ENCODE data around the gene TRPV5.

TRPV5 gene

DNA sequence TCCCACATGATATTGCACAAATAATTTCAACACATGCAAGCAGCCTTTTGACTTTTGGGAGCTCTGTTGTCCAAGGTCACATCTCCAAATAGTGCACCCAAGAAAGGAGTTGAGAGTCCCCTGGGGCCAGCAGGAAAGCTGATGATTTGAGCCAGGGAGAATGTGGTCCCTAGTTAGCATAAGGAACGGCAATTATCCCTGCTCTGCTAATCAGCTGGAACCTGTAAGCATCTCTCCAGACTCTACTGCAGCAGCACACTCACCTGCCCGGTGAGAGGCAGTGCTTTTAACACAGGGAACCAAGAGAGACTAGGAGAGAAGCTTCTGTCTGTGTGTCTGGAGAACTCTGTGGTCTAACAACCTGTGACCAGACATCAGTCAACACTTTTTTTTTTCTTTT is 17.0 kb downstream of the TRPV5 start:
- DNase-seq: no peak
- in situ Hi-C loops (cut with HindIII; ENCODE audit: low pct_ligation_motif_present, low pct_unique_long_range_greater_than_20kb, low sequenced_read_pairs): no loop called here

DNA sequence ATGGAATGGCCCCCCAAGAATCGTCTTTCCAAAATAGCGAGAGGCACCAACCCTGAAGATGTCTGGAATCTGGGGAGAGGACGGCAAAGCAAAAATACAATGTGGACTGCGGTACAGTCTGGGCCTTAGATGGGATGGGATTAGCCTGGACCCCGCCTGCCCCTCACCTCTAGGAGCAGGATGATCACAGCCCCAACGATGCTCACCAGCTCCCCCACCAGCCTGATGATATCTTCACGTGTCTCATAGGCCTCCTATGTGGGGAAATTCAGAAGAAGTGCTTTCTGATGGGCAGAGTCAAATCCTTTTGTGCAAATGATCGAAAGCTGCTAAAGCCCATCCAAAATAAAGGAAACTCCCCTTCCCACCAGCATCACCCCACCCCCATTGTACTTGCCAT is 18.2 kb downstream of the TRPV5 start:
- in situ Hi-C loops (cut with HindIII; ENCODE audit: low pct_ligation_motif_present, low pct_unique_long_range_greater_than_20kb, low sequenced_read_pairs): no loop called here

DNA sequence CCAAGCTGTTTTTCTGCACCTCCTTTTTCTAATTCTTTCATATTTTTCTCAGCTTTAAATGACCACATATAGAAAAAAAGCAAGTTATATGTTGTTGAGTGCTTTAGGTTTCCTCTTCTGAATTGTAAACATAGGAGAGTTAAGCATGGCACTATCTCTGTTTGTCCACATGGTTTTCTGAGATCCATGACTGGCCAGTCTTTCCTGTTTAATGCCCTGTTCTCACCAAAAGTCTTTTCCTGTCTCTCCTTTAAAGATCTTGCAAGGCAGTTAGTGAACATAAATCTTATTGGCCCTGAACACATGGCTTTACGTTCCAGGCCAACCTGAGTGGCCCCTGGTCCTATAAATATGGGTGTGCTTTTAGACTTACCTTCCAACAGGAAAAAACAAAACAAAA is 19.4 kb downstream of the TRPV5 start:
- in situ Hi-C loops (cut with HindIII; ENCODE audit: low pct_ligation_motif_present, low pct_unique_long_range_greater_than_20kb, low sequenced_read_pairs): no loop called here
- DNase-seq: no peak

More for the DNA sequence above, 18.2 kb downstream of the TRPV5 start:
- no peak for DNase-seq

DNA sequence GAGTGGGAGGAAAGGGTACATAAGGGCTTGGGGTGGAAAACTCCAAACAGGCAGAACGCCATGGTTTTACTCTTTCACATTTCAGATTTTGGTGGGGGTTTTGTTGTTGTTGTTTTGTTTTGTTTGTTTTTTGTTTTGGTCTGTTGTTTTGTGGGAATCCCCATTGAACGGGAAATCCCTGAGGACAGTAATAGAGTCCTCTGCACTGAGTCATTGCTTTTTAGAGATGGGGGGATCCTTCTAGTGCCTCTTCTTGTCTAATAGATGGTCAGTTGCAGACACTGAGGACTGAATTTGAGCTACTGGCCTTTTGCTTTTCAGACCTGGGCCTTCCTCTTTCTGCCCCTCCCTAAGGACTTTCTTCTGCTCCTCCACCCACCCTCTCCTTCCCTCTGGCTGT is 20.0 kb downstream of the TRPV5 start:
- in situ Hi-C loops (cut with HindIII; ENCODE audit: low pct_ligation_motif_present, low pct_unique_long_range_greater_than_20kb, low sequenced_read_pairs): no loop called here
- no peak for DNase-seq

DNA sequence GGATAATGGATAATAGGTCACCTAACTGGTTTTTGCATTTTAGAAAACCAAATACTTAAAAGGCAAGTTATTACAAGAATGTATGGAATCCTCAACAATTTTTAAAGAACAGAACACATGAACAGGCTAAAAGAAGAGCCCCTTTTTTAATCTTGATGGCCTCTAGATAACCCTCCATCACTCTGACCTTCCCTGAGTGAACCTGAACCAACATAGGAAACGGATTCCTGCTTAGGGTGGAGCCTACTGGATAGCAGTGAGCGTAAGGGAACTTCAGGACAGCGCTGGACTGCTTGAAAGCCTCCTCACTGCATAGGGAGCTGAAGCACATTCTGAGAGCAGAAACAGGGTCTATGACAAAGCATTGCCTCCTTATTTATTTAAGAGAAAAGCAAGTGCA is 20.5 kb downstream of the TRPV5 start:
- no peak for DNase-seq
- in situ Hi-C loops (cut with HindIII; ENCODE audit: low pct_ligation_motif_present, low pct_unique_long_range_greater_than_20kb, low sequenced_read_pairs): no loop called here

DNA sequence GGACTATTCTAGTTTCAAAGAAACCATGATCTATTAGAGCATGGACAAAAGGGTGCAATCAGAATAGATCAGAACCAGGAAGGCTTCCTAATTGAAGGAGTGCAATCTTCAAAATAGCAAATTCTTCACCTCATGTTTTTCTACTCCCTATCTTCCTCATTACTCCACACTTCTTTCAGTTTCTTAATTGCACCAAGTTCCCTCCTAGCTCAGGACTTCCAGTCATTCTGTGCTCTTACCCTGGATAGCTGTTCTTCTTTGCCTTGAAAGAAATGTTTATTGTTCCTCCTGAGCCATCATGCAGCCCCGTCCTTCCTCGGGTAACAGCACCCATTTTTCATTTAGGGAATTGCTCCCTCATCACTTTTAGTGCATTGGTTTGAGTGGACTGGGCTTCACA is 23.1 kb downstream of the TRPV5 start:
- DNase-seq: no peak
- in situ Hi-C loops (cut with HindIII; ENCODE audit: low pct_ligation_motif_present, low pct_unique_long_range_greater_than_20kb, low sequenced_read_pairs): no loop called here

DNA sequence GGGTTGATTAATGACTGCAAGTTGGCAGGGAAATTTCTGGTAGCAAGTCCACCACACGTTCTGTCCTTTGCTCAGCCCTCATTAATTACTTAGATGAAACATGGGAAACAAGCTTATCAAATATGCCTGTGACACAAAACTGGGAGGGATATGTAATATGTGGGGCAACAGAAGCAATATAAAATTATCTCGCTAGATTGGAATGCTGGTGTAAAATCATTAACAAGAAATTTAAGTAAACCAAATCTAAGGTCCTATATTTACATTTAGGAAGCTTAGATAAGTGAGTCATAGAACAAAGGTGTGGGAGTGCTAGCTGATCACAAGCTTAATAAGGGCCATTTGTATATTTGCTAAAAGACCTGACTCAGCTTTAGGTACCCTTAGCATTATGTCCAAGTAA is 23.5 kb downstream of the TRPV5 start:
- in situ Hi-C loops (cut with HindIII; ENCODE audit: low pct_ligation_motif_present, low pct_unique_long_range_greater_than_20kb, low sequenced_read_pairs): no loop called here
- no peak for DNase-seq

DNA sequence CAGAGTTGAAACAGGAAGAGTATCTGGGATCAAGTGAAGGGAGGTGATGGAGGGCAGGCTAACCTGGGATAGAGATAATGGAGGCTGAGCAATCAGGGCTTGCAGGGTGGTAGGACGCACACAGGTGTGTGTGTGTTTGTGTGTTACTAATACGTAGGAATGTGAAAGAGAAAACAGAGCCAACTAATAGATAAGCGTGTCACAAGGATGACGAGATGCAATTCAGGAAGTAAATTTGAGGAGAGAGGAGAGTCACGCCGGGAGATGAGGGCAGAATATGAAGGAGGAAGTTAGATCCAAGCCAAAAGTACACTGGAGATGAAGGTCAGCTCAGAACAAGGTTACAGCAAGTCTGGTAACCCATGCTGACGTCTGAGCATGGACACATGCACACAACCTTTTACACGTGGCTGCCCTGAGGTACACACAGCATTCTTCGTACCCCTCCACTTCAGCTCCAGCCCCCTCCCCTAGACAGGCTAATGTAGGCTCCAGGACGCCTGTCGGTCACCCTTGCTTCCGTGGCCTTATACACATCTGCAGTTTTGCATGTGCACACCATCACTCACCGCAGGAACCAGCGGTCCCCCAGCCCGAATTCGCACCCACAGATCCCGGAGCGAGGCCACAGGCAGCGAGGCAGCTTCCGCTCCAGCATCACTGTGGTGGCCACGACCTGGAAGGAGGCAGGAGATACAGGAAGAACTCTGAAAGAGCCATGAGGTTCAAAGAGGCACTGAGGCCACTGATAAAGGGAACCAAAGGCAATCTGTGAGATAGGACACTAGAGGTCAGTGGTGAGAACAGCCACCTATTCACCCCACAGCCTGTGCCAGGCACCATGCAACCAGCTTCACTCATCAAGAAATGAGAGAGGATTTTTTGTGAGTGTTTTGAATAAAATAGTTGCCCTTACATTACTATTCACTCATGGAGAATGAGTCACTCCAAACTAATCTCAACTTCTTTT is 24.3 kb downstream of the TRPV5 start:
- peak; percentile 45 for DNase-seq
- in situ Hi-C loops (cut with HindIII; ENCODE audit: low pct_ligation_motif_present, low pct_unique_long_range_greater_than_20kb, low sequenced_read_pairs): no loop called here

DNA sequence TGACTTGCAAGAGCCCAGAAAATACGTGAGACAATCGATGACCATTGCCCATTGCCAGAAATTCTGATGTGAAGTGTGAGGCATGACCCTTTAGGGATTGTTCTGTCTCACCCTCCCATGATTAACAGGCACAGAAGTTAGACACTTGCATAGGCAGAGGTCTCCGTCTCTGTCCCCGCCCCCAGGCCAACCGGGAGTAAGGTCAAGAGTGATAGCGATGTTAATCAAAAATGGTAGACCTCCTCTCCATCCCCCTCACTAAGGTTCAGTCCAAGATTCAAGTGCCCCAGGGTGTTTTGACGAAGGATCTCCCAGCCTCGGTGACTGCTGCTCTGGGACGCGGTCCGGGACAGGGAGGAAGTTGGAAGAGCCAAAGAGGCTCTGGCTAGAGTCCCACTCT is 25.3 kb downstream of the TRPV5 start:
- no peak for DNase-seq

DNA sequence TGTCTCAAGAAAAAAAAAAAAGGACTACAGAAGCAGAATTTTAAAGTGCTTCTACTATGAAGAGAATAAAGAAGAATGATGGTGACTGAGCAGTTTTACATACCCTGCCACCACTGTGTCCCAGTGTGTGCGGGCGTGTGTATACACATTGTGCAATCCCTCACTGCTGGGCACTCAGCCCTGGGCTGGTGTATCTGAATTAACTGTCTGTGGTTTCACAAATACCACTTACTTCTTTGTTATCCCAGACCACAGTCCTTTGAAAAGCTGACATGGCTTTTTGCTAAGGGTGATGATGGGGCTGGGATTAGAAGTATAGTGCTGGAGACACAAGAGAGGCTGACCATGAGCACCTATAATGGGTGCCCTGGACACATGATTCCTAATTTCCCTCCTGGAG is 26.9 kb downstream of the TRPV5 start:
- in situ Hi-C loops (cut with HindIII; ENCODE audit: low pct_ligation_motif_present, low pct_unique_long_range_greater_than_20kb, low sequenced_read_pairs): no loop called here
- DNase-seq: no peak

More for the DNA sequence above, 25.3 kb downstream of the TRPV5 start:
- in situ Hi-C loops (cut with HindIII; ENCODE audit: low pct_ligation_motif_present, low pct_unique_long_range_greater_than_20kb, low sequenced_read_pairs): no loop called here

DNA sequence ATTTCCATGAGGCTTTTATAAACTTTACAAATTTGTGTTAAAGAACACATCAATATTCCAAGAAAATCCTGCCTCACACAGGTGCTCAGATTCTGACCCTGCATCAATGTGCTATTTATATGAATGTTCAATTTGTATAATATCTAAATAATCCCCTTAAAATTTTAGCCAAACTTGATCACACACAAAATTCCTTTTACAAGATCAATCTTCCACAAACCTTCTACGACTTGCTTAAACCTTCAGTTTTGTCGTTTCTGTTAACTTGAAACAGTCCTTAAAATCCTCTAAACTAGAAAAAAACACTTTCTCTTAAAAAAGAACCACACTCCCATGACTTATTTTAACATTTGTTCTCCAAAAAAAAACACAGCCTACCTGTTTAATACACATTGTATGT is 27.8 kb downstream of the TRPV5 start:
- no peak for DNase-seq
- in situ Hi-C loops (cut with HindIII; ENCODE audit: low pct_ligation_motif_present, low pct_unique_long_range_greater_than_20kb, low sequenced_read_pairs): no loop called here

DNA sequence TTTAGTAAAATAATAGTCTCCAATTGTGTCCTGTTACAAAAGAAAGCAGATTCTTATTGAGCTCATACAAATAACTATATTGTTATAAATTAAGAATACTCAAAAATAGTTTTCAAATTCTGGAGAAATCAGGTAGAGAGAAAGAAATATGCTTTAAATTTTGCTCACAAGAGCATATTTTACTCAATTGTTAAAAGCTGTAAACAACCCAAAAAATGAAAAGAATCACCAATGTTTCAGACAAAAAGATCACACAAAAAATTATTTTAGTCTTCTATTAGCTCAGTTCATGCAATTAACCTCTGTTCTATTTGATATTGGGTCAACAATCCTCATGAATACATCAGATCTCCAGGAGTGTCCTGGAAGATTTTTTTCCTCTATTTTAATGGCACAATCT is 29.4 kb downstream of the TRPV5 start:
- in situ Hi-C loops (cut with HindIII; ENCODE audit: low pct_ligation_motif_present, low pct_unique_long_range_greater_than_20kb, low sequenced_read_pairs): no loop called here

DNA sequence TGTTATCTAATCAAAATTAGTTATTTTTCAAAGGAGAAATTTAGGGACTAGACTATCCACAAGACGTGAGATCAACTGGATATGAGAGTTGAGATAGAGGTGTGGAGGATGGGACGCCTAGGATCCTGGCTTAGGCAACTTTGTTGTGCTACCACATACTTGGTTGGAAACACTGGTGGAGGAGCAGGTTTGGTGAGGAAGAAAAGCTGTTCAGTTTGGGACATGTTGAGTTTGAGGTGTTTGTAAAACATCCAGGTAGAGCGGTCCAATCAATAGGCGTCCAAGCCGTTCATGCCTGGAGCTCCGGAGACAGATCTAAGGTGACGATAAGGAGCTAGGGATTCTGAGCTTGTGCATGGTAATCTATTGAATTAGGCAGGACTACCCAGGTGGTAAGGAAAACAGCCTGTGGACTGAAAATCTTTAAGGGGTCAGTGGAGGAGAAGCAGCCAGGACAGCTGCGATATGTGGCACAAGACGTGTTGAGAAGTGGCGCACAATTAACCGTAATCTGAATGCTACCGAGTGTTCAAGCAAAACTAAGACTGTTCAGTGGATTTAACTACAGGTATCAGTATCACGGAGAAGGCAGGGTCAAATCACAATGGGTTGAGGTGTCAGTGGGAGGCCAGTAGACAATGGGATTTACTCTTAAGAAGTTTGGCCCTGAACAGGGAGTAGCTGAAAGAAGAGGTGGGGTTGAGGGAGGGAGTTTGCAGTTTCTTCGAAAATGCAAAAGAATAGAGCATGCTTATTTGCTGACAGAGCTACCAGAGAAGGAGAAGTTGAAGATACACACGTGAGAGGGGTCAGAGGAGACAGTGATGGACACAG is 31.9 kb downstream of the TRPV5 start:
- in situ Hi-C loops (cut with HindIII; ENCODE audit: low pct_ligation_motif_present, low pct_unique_long_range_greater_than_20kb, low sequenced_read_pairs): no loop called here
- no peak for DNase-seq

More for the DNA sequence above, 29.4 kb downstream of the TRPV5 start:
- DNase-seq: no peak

DNA sequence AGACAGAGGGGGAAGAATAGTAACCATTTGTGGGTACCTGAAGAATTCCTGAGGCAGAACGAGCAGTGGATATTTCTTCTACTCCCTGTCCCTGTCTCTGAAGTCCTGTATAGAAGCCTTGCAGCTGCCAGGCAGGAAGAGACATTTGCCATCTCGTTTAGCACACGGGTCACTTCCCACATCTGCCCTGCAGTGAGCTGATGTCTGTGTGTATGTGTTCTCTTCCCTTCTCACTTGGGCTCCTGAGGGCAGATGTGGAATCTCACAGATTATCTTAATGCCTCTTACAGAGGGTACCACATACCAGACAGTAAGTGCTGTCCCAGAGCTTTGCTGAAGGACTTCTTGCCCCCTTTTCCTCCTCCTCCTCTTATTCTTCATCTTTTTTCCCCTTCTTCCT is 33.9 kb downstream of the TRPV5 start:
- DNase-seq: no peak
- in situ Hi-C loops (cut with HindIII; ENCODE audit: low pct_ligation_motif_present, low pct_unique_long_range_greater_than_20kb, low sequenced_read_pairs): no loop called here

DNA sequence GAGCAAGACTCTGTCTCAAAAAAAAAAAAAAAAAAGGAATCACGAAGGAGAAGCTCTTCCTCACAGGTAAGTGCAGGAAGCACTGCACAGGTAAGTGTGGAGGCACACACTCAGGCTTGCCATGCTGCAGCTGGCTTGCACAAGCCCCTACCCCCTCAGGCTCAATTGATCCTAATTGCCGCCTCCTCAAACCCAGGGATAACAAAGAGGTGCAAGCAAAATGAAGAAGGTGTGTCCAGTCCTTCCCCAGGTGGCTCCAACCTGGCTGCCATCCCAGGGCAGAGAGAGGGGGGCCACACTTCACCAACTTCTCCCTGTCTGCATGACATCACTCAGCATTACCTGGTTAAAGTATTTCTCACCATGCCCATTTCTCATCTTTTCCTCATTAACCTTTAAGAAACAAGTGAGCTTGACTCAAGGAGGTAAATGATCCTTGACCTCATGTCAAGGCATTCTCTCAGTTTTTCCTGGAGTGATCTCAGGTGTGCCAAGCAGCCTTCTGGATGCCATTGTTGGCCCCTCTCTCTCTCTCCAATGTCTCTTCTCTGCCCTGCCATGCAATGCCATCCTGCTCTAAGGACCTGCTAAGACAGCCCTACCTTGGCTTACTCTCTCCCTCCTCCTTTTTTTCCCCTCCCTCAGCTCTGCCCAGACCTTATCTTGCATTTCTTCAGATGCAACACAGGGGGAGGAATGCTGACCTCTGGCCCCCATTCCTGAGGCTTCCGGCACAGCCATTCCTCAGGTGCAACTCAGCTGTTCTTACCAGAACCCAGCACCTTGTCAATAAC is 35.0 kb downstream of the TRPV5 start:
- in situ Hi-C loops (cut with HindIII; ENCODE audit: low pct_ligation_motif_present, low pct_unique_long_range_greater_than_20kb, low sequenced_read_pairs): no loop called here
- no peak for DNase-seq

DNA sequence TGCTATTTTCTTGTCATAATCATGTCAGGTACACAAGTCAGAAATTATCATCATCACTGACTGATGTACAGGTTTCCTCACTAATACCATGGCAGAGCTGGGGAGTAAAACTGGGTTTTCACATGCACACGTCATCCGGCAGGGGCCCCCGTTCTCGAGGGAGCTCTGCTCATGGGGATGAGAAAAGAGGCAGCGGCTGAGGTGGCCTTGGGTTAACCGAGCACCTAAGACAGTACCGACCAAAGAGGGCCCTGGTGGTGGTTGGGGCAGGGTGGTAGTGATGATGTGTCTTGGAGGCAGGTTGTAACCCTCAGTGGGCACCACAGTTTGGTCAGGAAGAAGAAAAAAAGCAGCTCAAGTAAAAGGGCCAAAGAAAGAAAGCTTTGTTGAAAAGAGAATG is 35.9 kb downstream of the TRPV5 start:
- no peak for DNase-seq

DNA sequence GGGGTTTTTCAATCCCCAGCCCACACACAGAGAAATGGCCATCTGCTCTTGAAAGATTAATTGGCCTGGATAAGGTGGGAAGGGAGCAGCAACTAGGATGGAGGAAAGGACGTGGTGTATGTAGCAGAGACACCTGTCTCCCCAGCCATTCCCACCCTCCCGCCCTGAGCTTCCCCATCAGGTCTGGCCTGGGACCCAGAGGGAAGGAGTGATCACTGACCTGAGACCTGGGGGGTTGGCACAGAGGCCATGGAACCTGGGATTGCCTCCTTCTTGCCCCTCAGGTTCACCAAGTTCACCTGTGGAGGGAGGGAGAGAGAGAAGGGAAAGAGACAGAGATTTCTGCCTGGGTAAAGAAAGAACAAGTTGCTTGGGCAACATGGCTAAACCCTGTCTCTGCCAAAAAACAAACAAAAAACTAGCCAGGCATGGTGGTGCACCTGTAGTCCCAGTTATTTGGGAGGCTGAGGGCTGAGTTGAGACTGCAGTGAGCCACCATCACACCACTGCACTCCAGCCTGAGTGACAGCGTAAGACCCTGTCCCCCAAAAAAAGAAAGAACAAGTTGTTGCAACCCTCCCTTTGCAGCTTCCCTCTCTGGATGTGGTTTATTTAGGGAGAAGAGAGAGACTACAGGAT is 36.7 kb downstream of the TRPV5 start:
- in situ Hi-C loops (cut with HindIII; ENCODE audit: low pct_ligation_motif_present, low pct_unique_long_range_greater_than_20kb, low sequenced_read_pairs): no loop called here
- DNase-seq: no peak

More for the DNA sequence above, 35.9 kb downstream of the TRPV5 start:
- in situ Hi-C loops (cut with HindIII; ENCODE audit: low pct_ligation_motif_present, low pct_unique_long_range_greater_than_20kb, low sequenced_read_pairs): no loop called here

DNA sequence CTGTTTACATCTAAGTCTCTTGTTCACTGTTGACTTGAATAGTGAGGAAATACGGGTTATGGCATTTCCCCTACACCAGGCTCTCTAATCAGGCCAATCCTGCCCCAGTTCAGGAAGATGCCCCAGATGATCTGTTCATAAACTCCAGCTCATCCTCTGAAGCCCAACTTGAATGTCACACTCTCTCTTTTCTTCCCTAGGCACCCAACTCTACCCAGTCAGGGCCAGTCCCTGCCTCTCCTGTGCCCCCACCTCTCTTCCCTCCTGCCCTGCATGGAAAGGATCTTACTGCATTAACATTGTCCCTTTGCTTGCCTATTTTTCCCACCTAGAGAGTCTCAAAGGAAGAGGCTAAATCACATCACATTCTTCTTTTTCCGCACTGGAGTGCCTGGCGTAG is 37.4 kb downstream of the TRPV5 start:
- in situ Hi-C loops (cut with HindIII; ENCODE audit: low pct_ligation_motif_present, low pct_unique_long_range_greater_than_20kb, low sequenced_read_pairs): no loop called here

More for the DNA sequence above, 37.4 kb downstream of the TRPV5 start:
- DNase-seq: no peak
